T-helper 2 cell (primary cell): ENCODE results near the gene SLC25A36.
A peak's percentile ranks its signal among the peaks of the same experiment; 100 is the strongest.
"Not testable (repeated sequence)": the region's sequence is repeated elsewhere in the genome, so short reads cannot be mapped to it uniquely, and the experiment has no call there.

ENCODE experiments used
- DNase-seq, 5 experiments: peaks; one replicate each; pipeline versions ENCODE4 v3.0.0 to v3.0.0-alpha.2; 2012 to 2022

Gene SLC25A36

DNA sequence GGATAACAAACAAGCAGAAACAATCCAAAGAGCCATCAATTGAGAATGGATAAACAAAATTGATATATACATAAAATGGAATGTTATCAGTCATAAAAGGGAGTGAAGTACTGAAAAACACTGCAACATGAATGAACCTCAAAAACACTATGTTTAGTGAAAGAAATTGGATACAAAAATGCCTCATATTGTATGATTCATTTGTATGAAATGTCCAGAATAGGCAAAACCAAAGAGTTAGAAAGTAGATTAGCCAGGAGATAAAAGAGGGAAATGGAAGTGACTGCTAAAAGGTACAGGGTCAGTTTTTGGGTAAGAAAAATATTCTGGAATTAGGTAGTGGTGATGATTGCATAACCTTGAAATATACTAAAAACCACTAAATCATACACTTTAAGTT is 9.8 kb upstream of the SLC25A36 start:
- DNase-seq: no peak

GRCh38 chr3:140933109-140933508 is 8.5 kb upstream of the SLC25A36 start:
- no peak for DNase-seq

GRCh38 chr3:140933552-140933951 is 8.1 kb upstream of the SLC25A36 start:
- no peak for DNase-seq

GRCh38 chr3:140939305-140939704 is 2.3 kb upstream of the SLC25A36 start:
- DNase-seq: not testable (repeated sequence)

- DNase-seq: no peak
These were observed 574 bp upstream of the SLC25A36 start for GRCh38 chr3:140941090-140941433.

DNA sequence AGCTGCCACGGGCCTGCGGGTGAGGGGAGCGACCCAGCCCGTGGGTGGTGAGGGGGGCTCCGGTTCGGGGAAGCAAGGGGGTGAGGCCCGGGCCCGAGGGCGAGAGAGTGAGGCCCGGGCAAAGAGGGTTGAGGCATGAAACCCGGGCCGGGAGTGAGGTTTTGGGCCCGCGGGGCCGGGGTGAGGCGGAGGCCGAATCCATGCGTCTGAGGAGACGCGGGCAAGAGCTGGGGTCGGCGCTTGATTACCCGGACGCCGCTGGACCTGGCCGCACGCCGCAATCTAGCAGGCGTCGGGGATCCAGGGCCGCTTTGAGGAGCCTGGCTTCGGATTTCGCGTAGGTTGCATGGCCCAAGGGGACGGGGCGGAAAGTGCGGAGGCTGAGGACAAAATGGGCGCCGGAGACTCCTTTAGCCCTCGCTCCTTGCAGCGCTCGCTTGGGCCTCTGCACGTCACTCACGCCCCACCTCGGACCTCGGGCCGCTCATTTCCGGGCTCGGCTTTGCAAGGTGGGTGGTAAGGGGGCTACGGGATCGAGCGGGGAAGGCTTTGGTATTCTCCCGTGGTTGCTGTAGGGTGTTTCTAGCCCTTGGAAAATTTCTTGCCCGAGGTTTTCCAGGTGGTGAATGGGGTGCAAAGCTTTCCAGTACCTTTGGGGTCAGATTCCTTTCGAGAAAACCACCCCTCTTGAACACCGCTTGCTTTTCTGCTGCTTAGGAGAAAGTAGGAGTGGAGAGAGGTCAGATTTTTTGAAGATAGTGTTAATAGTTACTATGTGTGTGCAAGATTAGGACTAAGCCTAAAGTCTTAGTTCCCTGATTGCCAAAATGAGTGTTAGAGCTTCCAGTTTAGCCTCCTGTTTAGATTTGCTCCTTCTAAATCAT is 827 bp downstream of the SLC25A36 start:
- DNase-seq: peak in 4 of 5 experiments; percentile 10 to 64 (median 17)

GRCh38 chr3:140943781-140944552 is 2.3 kb downstream of the SLC25A36 start:
- no peak for DNase-seq

- DNase-seq: no peak
These were observed 7.0 kb downstream of the SLC25A36 start for GRCh38 chr3:140948460-140949249.

DNA sequence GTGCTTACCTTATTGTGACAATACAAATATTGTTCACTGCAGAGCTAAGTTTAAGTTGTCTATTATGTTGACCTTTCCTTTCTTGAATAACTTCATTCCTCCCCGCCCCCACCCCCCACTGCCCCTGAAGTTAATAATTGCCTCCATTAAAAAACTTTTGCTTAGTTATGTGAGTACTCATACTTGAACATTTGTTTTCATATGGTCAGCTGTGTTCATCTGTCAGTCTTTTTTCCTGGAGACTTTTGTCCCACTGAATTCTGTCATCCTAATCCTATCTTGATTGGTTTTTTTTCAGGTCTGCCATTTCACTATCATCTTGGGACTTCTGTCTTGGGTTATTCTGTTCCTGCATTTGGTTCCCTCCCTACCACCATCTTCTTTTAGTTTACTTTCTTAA is 8.5 kb downstream of the SLC25A36 start:
- no peak for DNase-seq

- DNase-seq: no peak
These were observed 9.2 kb downstream of the SLC25A36 start for GRCh38 chr3:140950863-140951262.

GRCh38 chr3:140951750-140952149 is 10.1 kb downstream of the SLC25A36 start:
- not testable (repeated sequence) for DNase-seq

- peak in 1 of 5 experiments; percentile 30 for DNase-seq
These were observed 11.7 kb downstream of the SLC25A36 start for GRCh38 chr3:140953028-140953960.

DNA sequence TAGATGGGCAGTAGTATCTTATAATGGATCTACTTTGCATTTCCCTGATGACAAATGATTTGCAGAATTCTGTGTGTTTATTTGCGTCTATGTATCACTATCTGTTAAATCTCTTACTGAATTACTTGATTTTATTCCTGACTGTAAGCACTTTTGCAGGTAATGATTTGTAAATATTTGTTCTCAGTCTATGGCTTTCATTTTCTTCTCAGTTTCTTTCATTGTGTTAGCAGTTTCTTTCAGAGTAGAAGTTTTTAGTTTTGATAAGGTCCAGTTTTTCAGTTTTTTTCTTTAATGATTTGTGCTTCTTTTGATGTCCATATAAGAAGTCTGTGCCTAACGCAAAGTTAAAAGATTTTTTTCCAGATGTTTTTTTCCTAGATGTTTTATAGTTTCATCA is 12.9 kb downstream of the SLC25A36 start:
- DNase-seq: no peak

GRCh38 chr3:140955645-140956044 is 14.0 kb downstream of the SLC25A36 start:
- no peak for DNase-seq

DNA sequence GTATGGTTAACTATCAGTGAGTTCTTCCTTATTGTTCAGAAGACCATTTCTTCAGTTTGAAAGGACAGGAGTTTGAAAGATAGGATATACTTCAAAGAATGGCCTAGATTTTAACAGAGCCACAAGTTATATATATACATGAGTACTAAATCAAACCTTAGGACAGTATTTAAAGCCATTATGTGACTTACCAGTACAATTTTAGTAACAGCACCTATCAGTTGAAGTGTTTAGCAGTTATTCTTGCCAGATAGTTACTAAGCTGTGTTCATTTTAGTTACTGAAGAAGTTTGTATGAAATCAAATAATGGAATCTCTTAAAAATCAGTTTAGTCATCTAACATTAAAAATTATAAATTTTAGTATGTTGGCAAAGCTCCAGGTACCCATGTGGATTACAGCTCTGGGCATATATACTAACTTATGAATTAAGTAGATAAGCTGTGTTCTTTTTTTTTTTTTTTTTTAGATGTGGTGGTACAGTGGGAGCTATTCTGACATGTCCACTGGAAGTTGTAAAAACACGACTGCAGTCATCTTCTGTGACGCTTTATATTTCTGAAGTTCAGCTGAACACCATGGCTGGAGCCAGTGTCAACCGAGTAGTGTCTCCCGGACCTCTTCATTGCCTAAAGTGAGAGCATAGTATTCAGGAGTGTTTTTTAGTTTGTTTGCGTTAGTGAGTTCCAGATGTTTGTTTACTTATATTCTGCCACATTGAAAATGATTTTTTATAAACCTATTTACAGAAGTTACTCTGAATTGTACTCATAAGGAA is 14.6 kb downstream of the SLC25A36 start:
- DNase-seq: no peak

DNA sequence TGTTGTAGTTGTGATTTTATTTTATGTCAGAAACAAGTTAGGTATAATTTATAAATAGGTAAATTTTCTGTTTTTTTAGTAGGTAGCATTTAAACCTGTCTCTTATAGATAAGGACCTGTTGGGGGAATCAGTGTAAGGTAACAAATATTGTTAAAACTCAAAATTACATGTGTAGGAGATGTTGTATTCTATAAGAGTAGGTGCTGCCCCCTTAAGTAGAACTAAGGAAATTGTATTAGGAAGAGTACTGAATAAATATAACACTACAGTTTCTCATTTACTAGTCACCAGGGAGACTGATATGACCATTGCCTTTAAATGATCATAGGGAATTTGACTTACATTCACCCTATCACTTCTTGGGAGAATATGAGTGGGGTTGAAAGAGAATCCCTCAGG is 31.2 kb downstream of the SLC25A36 start:
- peak in 1 of 5 experiments; percentile 34 for DNase-seq

DNA sequence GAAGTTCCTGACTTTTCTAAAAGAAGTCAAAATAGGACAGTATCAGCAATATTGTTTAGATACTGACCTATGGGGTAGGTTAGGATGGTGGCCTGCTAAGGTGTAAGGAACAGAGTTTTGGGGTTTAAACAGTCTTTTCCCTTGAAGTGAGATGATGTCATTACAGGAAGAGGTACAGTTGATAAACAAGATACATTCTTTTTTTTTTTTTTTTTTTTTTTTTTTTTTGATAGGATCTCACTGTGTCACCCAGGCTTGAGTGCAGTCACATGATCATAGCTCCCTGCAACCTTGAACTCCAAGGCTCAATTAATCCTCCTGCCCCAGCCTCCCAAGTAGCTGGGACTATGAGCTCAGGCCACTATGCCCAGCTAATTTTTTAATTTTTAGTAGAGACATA is 33.3 kb downstream of the SLC25A36 start:
- DNase-seq: peak in 1 of 5 experiments; percentile 73

DNA sequence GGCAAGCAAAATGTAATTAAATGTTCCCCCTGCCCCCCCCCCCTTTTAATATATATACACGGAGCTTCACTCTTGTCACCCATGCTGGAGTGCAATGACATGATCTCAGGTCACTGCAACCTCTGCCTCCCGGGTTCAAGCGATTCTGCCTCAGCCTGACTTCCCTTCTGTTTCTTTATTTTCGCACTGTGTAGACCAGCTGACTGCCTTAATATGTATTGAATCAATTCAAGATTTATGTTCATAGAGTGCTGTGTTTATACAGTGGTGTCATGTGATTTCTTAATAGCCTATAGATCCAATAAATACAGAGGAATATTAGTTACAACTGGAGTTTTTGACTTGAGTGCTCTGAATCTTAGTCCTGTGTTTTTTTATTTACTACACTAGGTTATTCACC is 39.0 kb downstream of the SLC25A36 start:
- no peak for DNase-seq

DNA sequence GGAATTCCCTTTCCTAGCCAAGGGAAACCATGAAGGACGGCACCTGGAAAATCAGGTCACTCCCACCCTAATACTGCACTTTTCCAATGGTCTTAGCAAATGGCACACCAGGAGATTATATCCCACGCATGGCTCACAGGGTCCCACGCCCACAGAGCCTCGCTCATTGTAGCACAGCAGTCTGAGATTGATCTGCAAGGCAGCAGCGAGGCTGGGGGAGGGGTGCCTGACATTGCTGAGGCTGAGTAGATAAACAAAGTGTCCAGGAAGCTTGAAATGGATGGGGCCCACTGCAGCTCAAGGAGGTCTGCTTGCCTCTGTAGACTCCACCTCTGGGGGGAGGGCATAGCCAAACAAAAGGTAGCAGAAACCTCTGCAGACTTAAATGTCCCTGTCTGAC is 46.2 kb downstream of the SLC25A36 start:
- not testable (repeated sequence) for DNase-seq

DNA sequence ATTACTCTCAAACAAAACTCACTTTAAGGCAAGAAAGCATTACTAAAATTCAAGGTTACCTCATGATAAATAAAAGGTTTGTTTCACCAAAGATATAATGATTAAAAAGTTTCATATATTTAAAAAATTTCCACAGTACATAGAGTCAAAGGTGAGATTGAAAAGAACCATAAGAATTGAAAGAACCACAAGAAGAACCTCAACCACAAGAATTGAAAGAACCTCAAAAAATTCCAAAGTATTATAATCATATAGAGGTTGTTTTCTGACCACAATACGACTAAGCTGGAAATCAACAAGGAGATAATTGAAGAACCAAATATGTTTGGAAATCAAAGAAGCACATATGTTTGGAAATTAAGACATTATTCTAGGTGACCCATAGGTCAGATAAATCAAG is 52.7 kb downstream of the SLC25A36 start:
- no peak for DNase-seq

- DNase-seq: not testable (repeated sequence)
These were observed 53.2 kb downstream of the SLC25A36 start for GRCh38 chr3:140994861-140995260.
